ENCODE measurements around the gene UNC13A.

DNA sequence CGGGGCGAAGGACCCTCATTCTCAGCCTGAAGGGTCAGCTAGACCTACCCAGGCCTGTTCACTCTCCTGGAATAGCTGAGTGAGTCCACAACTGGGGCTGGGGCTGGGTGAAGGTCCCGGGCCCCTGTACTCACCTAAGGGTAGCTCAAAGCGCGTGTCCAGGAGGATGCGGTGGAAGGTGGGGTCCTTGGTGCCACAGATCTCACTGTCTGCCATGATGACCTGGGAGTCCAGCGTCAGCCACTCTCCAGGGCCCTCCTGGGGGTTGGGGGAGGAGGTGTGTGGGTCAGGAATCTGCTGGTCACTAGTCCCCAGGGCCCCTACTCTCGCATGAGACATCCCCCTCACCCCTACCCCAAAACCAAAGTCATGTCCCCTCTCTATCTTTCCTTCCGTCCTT, 18.7 kb downstream of the UNC13A start:
- TF ChIP-seq, protein P1, sequence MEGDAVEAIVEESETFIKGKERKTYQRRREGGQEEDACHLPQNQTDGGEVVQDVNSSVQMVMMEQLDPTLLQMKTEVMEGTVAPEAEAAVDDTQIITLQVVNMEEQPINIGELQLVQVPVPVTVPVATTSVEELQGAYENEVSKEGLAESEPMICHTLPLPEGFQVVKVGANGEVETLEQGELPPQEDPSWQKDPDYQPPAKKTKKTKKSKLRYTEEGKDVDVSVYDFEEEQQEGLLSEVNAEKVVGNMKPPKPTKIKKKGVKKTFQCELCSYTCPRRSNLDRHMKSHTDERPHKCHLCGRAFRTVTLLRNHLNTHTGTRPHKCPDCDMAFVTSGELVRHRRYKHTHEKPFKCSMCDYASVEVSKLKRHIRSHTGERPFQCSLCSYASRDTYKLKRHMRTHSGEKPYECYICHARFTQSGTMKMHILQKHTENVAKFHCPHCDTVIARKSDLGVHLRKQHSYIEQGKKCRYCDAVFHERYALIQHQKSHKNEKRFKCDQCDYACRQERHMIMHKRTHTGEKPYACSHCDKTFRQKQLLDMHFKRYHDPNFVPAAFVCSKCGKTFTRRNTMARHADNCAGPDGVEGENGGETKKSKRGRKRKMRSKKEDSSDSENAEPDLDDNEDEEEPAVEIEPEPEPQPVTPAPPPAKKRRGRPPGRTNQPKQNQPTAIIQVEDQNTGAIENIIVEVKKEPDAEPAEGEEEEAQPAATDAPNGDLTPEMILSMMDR (IDR thresholded peaks at IDR 0.05): no peak
- TF ChIP-seq POLR2A (IDR thresholded peaks at IDR 0.05): no peak

Measured in prostate gland (tissue), 2 donors.